Measurements from ENCODE around the gene CDK6.

DNA sequence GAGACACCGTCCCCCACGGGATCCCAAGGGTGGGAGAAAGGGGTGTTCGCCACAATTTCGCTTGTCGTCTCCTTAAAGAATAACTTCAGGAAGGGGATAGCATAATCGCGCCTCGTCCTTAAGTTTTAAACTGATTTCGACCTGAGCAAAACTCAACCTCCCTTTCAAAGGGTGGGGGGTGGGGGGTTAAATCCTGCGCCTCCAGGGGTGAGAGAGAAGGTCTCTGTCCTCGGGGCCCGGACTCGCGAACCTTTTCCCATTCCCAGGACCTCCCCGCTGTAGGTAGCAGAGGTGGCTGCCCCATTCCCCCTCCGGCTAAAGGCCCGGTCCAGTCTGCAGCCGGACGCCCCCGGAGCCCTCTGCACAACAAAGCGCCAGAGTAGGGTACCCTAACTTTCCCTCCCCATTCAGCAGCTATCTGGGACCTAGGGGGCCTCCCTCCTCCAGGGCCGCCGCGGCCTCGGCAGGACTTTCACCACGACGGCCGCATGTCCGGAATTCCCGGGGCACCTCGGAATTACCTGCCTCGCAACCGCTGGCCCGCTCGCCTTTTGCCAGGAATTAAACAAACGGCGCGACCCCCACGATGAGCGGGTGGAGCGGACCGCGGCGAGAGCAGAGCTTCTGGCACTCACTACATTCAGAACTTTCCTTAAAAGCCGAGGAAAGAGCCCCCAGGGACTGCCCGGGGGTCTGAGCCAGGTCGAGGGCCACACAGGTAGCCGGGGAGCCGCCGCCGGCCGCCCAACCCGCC lies 1.7 kb downstream of the CDK6 start:
- TF ChIP-seq, protein P1, sequence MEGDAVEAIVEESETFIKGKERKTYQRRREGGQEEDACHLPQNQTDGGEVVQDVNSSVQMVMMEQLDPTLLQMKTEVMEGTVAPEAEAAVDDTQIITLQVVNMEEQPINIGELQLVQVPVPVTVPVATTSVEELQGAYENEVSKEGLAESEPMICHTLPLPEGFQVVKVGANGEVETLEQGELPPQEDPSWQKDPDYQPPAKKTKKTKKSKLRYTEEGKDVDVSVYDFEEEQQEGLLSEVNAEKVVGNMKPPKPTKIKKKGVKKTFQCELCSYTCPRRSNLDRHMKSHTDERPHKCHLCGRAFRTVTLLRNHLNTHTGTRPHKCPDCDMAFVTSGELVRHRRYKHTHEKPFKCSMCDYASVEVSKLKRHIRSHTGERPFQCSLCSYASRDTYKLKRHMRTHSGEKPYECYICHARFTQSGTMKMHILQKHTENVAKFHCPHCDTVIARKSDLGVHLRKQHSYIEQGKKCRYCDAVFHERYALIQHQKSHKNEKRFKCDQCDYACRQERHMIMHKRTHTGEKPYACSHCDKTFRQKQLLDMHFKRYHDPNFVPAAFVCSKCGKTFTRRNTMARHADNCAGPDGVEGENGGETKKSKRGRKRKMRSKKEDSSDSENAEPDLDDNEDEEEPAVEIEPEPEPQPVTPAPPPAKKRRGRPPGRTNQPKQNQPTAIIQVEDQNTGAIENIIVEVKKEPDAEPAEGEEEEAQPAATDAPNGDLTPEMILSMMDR (IDR thresholded peaks at IDR 0.05): no peak
- TF ChIP-seq POLR2A (IDR thresholded peaks at IDR 0.05): no peak

All from thyroid gland (tissue), 4 donors.